GM12874 (cell line): ENCODE measurements around the gene SPPL2B.

Source experiments
- CTCF ChIP-seq: IDR thresholded peaks from 2 replicates; pipeline ENCODE4 v1.5.1; 2011; ENCODE audit warnings: low read depth, mild to moderate bottlenecking, control low read depth, low read length, moderate library complexity; ENCODE audit not compliant: insufficient read depth

The SPPL2B gene

GRCh38 chr19:2338751-2339643 is 10.5 kb downstream of the SPPL2B start:
- no peak for TF ChIP-seq CTCF

GRCh38 chr19:2339644-2340310 is 11.3 kb downstream of the SPPL2B start:
- TF ChIP-seq CTCF: no peak

GRCh38 chr19:2340496-2341243 is 12.2 kb downstream of the SPPL2B start:
- TF ChIP-seq CTCF: no peak

- TF ChIP-seq CTCF: no peak
Measured at GRCh38 chr19:2341244-2341751, 12.8 kb downstream of the SPPL2B start.

- TF ChIP-seq CTCF: no peak
Measured at GRCh38 chr19:2341982-2342381, 13.5 kb downstream of the SPPL2B start.

- no peak for TF ChIP-seq CTCF
Measured at GRCh38 chr19:2342656-2343288, 14.3 kb downstream of the SPPL2B start.
